Endometrium (tissue), 2 donors: Measurements from ENCODE around the gene DDX23.

Experiments
- FAIRE-seq: peaks from 2 replicates; lab custom pipeline; 2012; peaks lifted over from hg19 to GRCh38; lab: Jason Lieb, UNC
- donor health status: control.
- donor health status: control.

DDX23 gene

DNA sequence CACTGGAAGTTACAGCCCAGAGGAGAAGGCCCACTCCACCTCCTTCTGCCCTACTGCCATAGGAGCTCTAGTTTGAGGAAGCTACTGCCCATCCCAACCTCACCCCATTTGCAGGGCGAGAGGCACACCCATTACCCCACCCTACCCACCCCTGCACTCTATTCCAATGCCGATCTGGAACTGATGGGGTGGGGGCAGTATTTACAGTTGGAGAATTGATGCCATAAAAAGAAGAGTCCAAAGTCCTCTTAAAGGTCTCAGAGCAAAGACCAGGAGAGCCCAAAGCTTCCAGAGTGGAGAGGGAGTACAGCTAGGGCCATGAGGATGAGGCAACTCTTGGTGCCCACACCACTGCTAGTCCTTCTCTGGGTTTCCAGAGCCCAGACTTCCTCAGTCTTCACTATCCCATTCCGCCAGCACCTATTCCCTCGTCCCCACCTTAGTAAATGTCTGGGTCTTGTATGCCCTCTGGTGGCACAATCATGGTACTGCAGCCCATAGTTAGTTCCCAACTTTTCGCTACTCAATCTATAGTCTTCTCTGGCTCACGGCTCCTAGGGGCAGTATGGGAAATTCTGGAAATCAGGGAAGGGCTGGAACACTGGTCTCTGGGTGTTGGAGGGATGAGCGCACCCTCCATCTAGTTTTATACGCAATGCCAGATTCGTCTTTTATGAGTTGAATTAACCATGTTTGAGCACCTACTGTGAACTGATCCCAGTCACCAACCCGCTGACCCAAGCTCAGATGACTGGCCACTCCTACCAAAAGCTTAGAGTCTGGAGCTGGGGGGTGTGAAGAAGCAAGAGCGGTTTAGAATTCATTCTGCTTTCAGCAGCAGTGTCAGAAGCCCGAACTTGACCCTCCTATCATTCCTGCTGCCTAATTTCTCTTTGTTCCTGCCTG, 56.2 kb downstream of the DDX23 start:
- peak; percentile 57 for FAIRE-seq

- no peak for FAIRE-seq
Measured at GRCh38 chr12:48794870-48795269, 57.1 kb downstream of the DDX23 start.

GRCh38 chr12:48793696-48794095, 58.3 kb downstream of the DDX23 start:
- FAIRE-seq, result no peak

GRCh38 chr12:48789858-48790326, 62.1 kb downstream of the DDX23 start:
- FAIRE-seq, result no peak

DNA sequence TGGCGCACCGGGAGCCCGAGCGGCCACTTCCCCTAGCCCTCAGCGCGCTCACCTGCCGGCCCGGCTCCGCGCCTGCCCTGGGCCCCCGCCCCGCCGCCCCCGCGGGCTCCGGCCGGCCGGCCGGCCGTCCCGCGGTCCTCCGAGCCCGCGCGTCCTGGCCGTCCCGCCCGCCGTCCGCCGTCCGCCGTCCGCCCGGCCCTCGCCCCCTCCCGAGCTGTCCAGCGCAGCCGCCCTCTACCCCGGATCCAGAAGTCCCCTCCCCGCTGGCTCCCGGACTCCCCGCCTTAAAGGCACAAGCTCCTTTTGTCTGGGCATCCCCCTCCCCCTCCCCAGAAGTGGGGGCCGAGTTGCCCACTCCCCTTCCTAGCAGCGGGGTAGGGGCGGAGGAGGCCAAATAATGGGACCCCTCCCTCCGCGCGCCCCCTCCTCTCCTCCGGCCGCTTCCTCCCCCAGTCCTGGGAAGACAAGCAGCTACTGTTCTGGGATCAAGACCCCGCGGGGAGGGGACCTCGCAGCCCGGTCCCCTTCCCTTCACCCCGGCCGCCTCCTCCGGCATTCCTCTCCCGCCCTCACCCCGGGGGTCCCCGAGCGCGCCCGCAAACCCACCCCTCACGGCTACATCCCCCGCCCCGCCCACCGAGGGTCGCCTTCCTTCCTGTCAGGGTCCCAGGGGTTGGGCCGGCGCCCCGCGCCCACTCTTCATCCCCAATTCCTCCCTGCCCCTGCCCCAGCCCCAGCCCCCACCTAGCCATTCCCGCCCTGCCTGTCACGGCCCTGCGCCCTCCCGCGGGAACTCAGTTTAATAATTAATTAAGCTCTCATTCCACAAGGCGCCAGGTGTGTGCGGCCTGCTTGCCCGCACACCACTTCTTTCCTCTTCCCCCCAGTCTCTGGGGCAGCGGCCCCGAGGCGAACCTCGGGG, 62.8 kb downstream of the DDX23 start, which contains the start of gene ADCY6:
Gene ADCY6 (minus strand): TSS at position 236 of the 922 bp plus-strand sequence. CDS start 5,655 bp downstream, outside the sequence.
- FAIRE-seq, result no peak

GRCh38 chr12:48788524-48788853, 63.5 kb downstream of the DDX23 start:
- no peak for FAIRE-seq

DNA sequence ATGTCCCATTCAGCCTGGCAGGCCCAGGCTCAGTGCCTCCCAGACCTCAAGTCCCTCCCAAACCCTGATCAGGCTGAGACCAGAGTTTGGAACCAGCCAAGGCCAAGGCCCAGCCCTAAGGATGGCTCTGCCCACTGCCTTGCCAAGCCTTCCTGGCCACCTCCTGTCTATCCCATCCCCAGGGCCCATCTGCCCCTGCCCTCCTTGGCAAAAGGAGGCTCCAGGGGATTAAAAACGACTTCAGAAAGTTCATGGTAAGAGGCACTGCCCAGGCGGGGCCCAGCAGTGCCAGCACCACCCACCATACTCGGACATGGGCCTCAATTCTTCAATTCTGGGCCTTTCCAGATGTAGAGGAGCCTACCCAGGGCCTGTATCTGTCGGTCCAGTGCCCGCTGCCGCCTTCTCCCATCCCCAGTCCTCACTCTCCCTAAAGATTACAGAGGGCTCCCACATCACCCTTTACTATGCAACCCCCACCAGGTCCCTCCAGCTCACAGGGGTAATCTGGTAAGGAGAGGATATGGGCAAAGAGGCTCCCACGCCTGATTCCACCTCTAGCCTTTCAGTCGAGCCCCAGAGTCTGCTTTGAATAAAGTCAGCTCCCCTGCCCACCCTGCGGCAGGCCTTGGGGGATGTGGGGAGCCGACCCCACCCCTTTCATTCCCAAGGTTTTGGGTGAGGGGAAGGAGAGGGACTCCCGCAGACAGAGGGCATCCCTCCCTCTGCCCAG, 64.0 kb downstream of the DDX23 start:
- FAIRE-seq, result no peak

- FAIRE-seq, result no peak
Measured at GRCh38 chr12:48786591-48787544, 65.1 kb downstream of the DDX23 start.

DNA sequence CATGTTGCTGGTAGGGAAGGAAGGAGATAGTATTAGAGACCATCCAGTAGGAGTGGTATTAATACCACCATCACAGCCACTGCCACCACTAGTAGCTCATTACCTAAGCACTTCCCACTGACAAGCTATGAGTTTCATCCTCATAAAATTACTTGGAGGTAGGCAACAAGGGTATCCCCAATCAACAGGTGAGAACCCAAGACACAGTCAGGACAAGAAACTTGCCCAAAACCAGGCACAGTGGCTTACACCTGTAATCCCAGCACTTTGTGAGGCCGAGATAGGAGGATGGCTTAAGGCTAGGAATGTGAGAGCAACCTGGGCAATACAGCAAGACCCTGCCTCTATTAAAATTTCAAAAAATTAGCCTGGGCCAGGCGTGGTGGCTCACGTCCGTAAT, 68.5 kb downstream of the DDX23 start:
- FAIRE-seq, result no peak

- no peak for FAIRE-seq
Measured at GRCh38 chr12:48782457-48783395, 69.2 kb downstream of the DDX23 start.

- FAIRE-seq, result no peak
Measured at GRCh38 chr12:48781750-48782456, 70.1 kb downstream of the DDX23 start.

DNA sequence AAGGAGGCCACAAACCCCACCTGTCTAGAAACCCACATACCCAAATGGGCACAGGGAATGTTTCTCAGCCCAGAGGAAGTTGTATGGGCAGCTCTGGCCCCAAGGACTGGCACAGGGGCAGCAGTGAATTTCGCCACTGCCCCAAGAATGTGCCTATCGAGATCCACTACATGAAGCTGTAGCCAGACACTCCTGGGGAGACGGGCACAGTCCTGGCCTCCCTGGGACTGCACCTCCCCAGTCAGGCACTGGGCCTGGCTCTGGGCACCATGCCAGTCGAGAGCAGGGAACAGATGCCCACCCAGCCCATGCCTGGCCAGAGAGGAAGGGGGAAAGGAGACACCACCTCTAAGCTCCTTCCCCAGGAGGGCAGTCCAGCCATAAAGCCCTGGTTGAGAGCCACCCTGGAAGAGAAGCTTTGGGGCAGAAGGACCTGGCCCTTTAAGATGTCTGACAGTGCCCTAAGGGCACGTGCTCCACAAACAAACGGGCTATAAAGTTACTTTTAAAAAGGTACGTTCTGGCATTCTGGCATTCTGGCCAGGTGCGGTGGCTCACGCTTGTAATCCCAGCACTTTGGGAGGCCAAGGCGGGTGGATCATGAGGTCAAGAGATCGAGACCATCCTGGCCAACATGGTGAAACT, 71.5 kb downstream of the DDX23 start:
- FAIRE-seq, result no peak

- FAIRE-seq, result no peak
Measured at GRCh38 chr12:48779869-48780268, 72.1 kb downstream of the DDX23 start.
